Upper lobe of left lung (tissue), 6 donors: ENCODE measurements around the gene LIPN. TPM values are rescaled to one million over a fixed set of nuclear protein-coding genes. Genes with fewer than 3 reads are reported as not detected.

Experiments
- ATAC-seq, 2 donors: fragments of 200-7000 bp; cut with Tn5 transposase; one replicate each; pipeline ENCODE4 v1.9.1; 2022; ENCODE audit warnings: mild to moderate bottlenecking in 2 of 2, moderate library complexity in 2 of 2; ENCODE audit not compliant: low FRiP score in 2 of 2
- DNase-seq, 2 donors: peaks; one replicate each; pipeline ENCODE4 v3.0.0-alpha.2; 2019 to 2020
- H3K27ac ChIP-seq, 4 donors: fragments of 200-600 bp; sonication (generic); one replicate each; pipeline ENCODE4 v1.5.1; 2016 to 2019
- H3K27me3 ChIP-seq, 4 donors: fragments of 200-600 bp; sonication (generic); one replicate each; pipeline ENCODE4 v1.5.1; 2017 to 2019
- H3K36me3 ChIP-seq, 4 donors: fragments of 200-600 bp; sonication (generic); one replicate each; pipeline ENCODE4 v1.5.1; 2016 to 2019
- H3K4me1 ChIP-seq, 4 donors: fragments of 200-600 bp; sonication (generic); one replicate each; pipeline ENCODE4 v1.5.1; 2018 to 2019
- H3K4me3 ChIP-seq, 4 donors: fragments of 200-600 bp; sonication (generic); one replicate each; pipeline ENCODE4 v1.5.1; 2017 to 2019; ENCODE audit warnings: mild to moderate bottlenecking in 2 of 4, moderate library complexity in 1 of 4
- H3K9me3 ChIP-seq, 4 donors: fragments of 200-600 bp; sonication (generic); one replicate each; pipeline ENCODE4 v1.5.1; 2018 to 2019
- CTCF ChIP-seq, 6 experiments: fragments of 450-650 bp in 4 of 6; fragments of 200-600 bp in 2 of 6; sonication (generic) in 2 of 6; IDR thresholded peaks; one replicate each; pipeline ENCODE4 v1.5.1; 2016 to 2019; ENCODE audit warnings: antibody characterized with exemption in 6 of 6
- EP300 ChIP-seq, 4 donors: sonication (generic); formaldehyde crosslinking; IDR thresholded peaks; one replicate each; pipeline ENCODE4 v1.5.1; 2017; ENCODE audit warnings: antibody characterized with exemption in 4 of 4, control low read depth in 2 of 4
- POLR2A ChIP-seq, 4 donors: fragments of 450-650 bp; IDR thresholded peaks; one replicate each; pipeline ENCODE4 v1.5.1; 2016 to 2017; ENCODE audit warnings: antibody characterized with exemption in 4 of 4, mild to moderate bottlenecking in 2 of 4
- POLR2AphosphoS5 ChIP-seq, 2 donors: sonication (generic); formaldehyde crosslinking; IDR thresholded peaks; one replicate each; pipeline ENCODE4 v1.5.1; 2017; ENCODE audit warnings: antibody characterized with exemption in 2 of 2
- WGBS, 2 donors: methylation state at CpG; one replicate each; pipeline ENCODE4 v1.1.5; 2017 to 2018; 5-methylcytosine and 5-hydroxymethylcytosine counted together
- total RNA-seq, 6 donors: library from RNA; depleted of rRNA in 4 of 6; stranded (reverse); fragments of >200 nt in 4 of 6; gene quantifications; one replicate each; pipeline versions ENCODE4 v1.1.0 to v1.2.1, GENCODE V29; 2016 to 2021
- donor health status: DM: no; HTN: no; CAD: no; lungs with moderate emphysema.
- donor health status: DM: no; HTN: yes; CAD: no; lungs with severe emphysema.

Gene LIPN, protein sequence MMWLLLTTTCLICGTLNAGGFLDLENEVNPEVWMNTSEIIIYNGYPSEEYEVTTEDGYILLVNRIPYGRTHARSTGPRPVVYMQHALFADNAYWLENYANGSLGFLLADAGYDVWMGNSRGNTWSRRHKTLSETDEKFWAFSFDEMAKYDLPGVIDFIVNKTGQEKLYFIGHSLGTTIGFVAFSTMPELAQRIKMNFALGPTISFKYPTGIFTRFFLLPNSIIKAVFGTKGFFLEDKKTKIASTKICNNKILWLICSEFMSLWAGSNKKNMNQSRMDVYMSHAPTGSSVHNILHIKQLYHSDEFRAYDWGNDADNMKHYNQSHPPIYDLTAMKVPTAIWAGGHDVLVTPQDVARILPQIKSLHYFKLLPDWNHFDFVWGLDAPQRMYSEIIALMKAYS
- 1 to 10 TPM in 2 of 6 donors, under 1 TPM in 2, not detected in 2; 0.29 to 1.9 (median 0.98) TPM for total RNA-seq

GRCh38 chr10:88759366-88760101, at the start of gene LIPN:
LIPN (plus strand) TSS chr10:88760020; CDS start chr10:88761406, 1,386 bp downstream.
- peak; percentile 78 to 91 for ATAC-seq
- H3K27ac ChIP-seq: peak within 1 kb of the TSS; percentile 49 to 70 (median 52)

DNA sequence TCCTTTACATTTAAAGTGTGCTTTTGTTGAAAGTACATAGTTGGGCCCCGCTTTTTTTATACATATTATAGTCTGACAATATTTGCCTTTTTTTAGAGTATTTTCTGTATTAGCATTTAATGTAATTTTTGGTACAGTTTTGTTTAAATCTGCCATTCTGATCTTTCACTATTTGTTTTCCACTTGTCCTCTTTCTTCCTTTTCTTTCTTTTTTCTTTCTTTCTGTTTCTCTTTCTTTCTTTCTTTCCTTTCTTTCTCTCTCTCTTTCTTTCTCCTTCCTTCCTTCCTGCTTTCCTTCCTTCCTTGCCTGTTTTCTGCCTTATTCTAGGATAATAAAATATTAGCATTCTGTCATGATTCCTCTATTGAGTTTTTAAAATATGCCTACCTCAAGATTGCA, 44.3 kb upstream of the LIPN start:
- no peak for TF ChIP-seq POLR2AphosphoS5 (IDR thresholded peaks at IDR 0.05)
- TF ChIP-seq EP300 (IDR thresholded peaks at IDR 0.05): no peak
- no peak for TF ChIP-seq POLR2A (IDR thresholded peaks at IDR 0.05)
- no peak for TF ChIP-seq CTCF (IDR thresholded peaks at IDR 0.05)
- no peak for ATAC-seq
- Histone ChIP-seq H3K4me3 (no peak overlapping the region), H3K4me1 (no peaks in the 10 kb centered on the region), H3K27me3 (no peaks in the 10 kb centered on the region), H3K36me3 (no peaks in the 10 kb centered on the region), H3K9me3 (no peaks in the 10 kb centered on the region), H3K27ac (no peak overlapping the region)
- no peak for DNase-seq
- WGBS, 2 donors: 93 to 94% methylated on average over 1 of the region's 1 CpG

More at GRCh38 chr10:88759366-88760101, at the start of gene LIPN:
- no peaks in the 10 kb centered on the region for H3K4me1 ChIP-seq
- H3K9me3 ChIP-seq: no peaks in the 10 kb centered on the region
- peak in 1 of 2 donors; percentile 56 for DNase-seq
- no peaks in the 10 kb centered on the region for H3K27me3 ChIP-seq
- no peak within 1 kb of the TSS for H3K4me3 ChIP-seq
- 70 to 76% methylated on average over 7 of the region's 7 CpGs for WGBS, 2 donors
- no peaks in the 10 kb centered on the region for H3K36me3 ChIP-seq
- no peak for TF ChIP-seq CTCF (IDR thresholded peaks at IDR 0.05)
- TF ChIP-seq POLR2A (IDR thresholded peaks at IDR 0.05): peak in 1 of 4 donors; percentile 28
- TF ChIP-seq POLR2AphosphoS5 (IDR thresholded peaks at IDR 0.05): peak; percentile 50 to 84
- TF ChIP-seq EP300 (IDR thresholded peaks at IDR 0.05): peak; percentile 67 to 81 (median 70)

- Histone ChIP-seq H3K4me1 (no peaks in the 10 kb centered on the region), H3K9me3 (no peaks in the 10 kb centered on the region), H3K27me3 (no peaks in the 10 kb centered on the region), H3K4me3 (no peak overlapping the region), H3K27ac (no peak overlapping the region), H3K36me3 (no peaks in the 10 kb centered on the region)
- 64 to 89% methylated on average over 4 of the region's 4 CpGs for WGBS, 2 donors
- ATAC-seq: no peak
- no peak for DNase-seq
- TF ChIP-seq CTCF (IDR thresholded peaks at IDR 0.05) (no peak), POLR2A (IDR thresholded peaks at IDR 0.05) (no peak), POLR2AphosphoS5 (IDR thresholded peaks at IDR 0.05) (no peak), EP300 (IDR thresholded peaks at IDR 0.05) (no peak)
These were observed 38.4 kb upstream of the LIPN start for GRCh38 chr10:88721392-88721791.

GRCh38 chr10:88725798-88726197, 34.0 kb upstream of the LIPN start:
- WGBS, 2 donors: 30 to 43% methylated on average over 1 of the region's 1 CpG
- no peak overlapping the region for H3K4me3 ChIP-seq

More at GRCh38 chr10:88725798-88726197, 34.0 kb upstream of the LIPN start:
- Histone ChIP-seq H3K27ac (no peak overlapping the region), H3K27me3 (no peaks in the 10 kb centered on the region), H3K9me3 (no peaks in the 10 kb centered on the region), H3K36me3 (no peaks in the 10 kb centered on the region), H3K4me1 (no peaks in the 10 kb centered on the region)
- ATAC-seq (no peak), DNase-seq (no peak)
- TF ChIP-seq EP300 (IDR thresholded peaks at IDR 0.05) (no peak), POLR2A (IDR thresholded peaks at IDR 0.05) (no peak), POLR2AphosphoS5 (IDR thresholded peaks at IDR 0.05) (no peak), CTCF (IDR thresholded peaks at IDR 0.05) (no peak)
